Ishikawa (cell line): Measurements from ENCODE around the gene AQP7.

Source experiments
- CEBPB ChIP-seq: IDR thresholded peaks from 2 replicates; pipeline ENCODE4 v1.6.1; 2012
- CREB1 ChIP-seq: IDR thresholded peaks from 2 replicates; pipeline ENCODE4 v1.6.1; 2012; ENCODE audit warnings: low read depth
- EGR1 ChIP-seq: IDR thresholded peaks from 2 replicates; pipeline ENCODE4 v1.6.1; 2012
- EP300 ChIP-seq: IDR thresholded peaks from 2 replicates; pipeline ENCODE4 v1.6.1; 2012; ENCODE audit warnings: borderline replicate concordance
- FOXM1 ChIP-seq: IDR thresholded peaks from 2 replicates; pipeline ENCODE4 v1.6.1; 2012; ENCODE audit warnings: low read depth, borderline replicate concordance
- RAD21 ChIP-seq: IDR thresholded peaks from 2 replicates; pipeline ENCODE4 v1.6.1; 2012; ENCODE audit warnings: low read depth
- TAF1 ChIP-seq: IDR thresholded peaks from 2 replicates; pipeline ENCODE4 v1.6.1; 2012; ENCODE audit warnings: low read depth, mild to moderate bottlenecking
- TCF12 ChIP-seq: IDR thresholded peaks from 2 replicates; pipeline ENCODE4 v1.6.1; 2012; ENCODE audit warnings: low read depth
- TEAD4 ChIP-seq: IDR thresholded peaks from 2 replicates; pipeline ENCODE4 v1.6.1; 2012
- YY1 ChIP-seq: IDR thresholded peaks from 2 replicates; pipeline ENCODE4 v1.6.1; 2012; ENCODE audit warnings: low read depth
- ZBTB7A ChIP-seq: IDR thresholded peaks from 2 replicates; pipeline ENCODE4 v1.6.1; 2012; ENCODE audit warnings: low read depth
- TF ChIP-seq, protein P1 (sequence below): IDR thresholded peaks from 2 replicates; pipeline ENCODE4 v1.6.1; 2012
- TF ChIP-seq, protein P2 (sequence below): IDR thresholded peaks from 2 replicates; pipeline ENCODE4 v1.6.1; 2012; ENCODE audit warnings: low read depth, mild to moderate bottlenecking
- TF ChIP-seq, protein P3 (sequence below): IDR thresholded peaks from 2 replicates; pipeline ENCODE4 v1.6.1; 2012

DNA sequence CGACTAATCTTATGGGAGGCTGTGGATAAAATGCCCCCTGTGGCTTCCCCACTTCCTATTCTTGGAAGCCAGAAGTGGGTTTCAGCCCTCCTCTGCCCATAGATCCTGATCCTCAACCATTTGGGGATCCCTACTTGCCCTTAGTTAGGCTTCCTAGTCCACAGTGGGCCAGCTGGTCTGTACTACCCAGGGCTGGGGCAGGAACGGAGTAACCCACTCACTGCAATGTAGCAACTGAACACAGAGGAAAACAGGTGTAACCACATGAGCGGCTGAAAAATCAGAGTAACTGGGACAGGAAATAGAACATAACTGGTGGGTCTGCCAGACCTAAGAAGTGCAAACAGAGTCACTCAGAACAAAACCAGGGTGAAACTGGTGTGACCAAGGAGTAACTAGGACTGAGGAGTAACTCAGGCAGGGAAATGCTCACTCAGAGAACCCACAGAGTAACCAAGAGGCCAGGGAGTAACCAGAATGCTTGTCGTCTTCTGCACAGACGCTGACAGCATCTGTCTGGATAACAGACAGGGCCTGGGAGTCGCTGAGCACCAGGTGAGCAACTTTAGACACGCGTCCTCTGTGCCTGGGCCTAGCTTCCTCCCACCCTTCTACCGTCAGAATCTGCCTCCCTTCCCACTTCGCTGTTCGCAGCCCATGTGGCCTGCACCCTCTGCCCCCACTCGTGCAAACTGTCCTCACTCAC is 44.0 kb upstream of the AQP7 start:
- TF ChIP-seq FOXM1, result no peak
- no peak for TF ChIP-seq CREB1
- TF ChIP-seq EP300, result no peak
- TF ChIP-seq RAD21, result no peak
- no peak for TF ChIP-seq EGR1
- TF ChIP-seq, protein P1, sequence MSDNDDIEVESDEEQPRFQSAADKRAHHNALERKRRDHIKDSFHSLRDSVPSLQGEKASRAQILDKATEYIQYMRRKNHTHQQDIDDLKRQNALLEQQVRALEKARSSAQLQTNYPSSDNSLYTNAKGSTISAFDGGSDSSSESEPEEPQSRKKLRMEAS, result no peak
- TF ChIP-seq ZBTB7A, result no peak
- TF ChIP-seq, protein P2, sequence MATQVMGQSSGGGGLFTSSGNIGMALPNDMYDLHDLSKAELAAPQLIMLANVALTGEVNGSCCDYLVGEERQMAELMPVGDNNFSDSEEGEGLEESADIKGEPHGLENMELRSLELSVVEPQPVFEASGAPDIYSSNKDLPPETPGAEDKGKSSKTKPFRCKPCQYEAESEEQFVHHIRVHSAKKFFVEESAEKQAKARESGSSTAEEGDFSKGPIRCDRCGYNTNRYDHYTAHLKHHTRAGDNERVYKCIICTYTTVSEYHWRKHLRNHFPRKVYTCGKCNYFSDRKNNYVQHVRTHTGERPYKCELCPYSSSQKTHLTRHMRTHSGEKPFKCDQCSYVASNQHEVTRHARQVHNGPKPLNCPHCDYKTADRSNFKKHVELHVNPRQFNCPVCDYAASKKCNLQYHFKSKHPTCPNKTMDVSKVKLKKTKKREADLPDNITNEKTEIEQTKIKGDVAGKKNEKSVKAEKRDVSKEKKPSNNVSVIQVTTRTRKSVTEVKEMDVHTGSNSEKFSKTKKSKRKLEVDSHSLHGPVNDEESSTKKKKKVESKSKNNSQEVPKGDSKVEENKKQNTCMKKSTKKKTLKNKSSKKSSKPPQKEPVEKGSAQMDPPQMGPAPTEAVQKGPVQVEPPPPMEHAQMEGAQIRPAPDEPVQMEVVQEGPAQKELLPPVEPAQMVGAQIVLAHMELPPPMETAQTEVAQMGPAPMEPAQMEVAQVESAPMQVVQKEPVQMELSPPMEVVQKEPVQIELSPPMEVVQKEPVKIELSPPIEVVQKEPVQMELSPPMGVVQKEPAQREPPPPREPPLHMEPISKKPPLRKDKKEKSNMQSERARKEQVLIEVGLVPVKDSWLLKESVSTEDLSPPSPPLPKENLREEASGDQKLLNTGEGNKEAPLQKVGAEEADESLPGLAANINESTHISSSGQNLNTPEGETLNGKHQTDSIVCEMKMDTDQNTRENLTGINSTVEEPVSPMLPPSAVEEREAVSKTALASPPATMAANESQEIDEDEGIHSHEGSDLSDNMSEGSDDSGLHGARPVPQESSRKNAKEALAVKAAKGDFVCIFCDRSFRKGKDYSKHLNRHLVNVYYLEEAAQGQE, result no peak
- no peak for TF ChIP-seq TAF1
- no peak for TF ChIP-seq YY1
- TF ChIP-seq TCF12, result no peak
- no peak for TF ChIP-seq CEBPB
- TF ChIP-seq, protein P3, sequence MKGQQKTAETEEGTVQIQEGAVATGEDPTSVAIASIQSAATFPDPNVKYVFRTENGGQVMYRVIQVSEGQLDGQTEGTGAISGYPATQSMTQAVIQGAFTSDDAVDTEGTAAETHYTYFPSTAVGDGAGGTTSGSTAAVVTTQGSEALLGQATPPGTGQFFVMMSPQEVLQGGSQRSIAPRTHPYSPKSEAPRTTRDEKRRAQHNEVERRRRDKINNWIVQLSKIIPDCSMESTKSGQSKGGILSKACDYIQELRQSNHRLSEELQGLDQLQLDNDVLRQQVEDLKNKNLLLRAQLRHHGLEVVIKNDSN, result no peak
- TF ChIP-seq TEAD4, result no peak
